SKM-1 treated with dmso at 0.1 percent for 144 hours (cell line): ENCODE results near the gene MTERF1.
"Not testable (repeated sequence)": the region's sequence is repeated elsewhere in the genome, so short reads cannot be mapped to it uniquely, and the experiment has no call there.

Experiments used
- DNase-seq: peaks from one replicate; lab custom pipeline; 2025; ENCODE audit not compliant: unreplicated experiment; lab: John Stamatoyannopoulos, UW

Gene MTERF1

GRCh38 chr7:91887336-91888213 lies 7.1 kb upstream of the MTERF1 start:
- not testable (repeated sequence) for DNase-seq

- no peak for DNase-seq
These were observed 3.3 kb upstream of the MTERF1 start for GRCh38 chr7:91883676-91884362.

GRCh38 chr7:91880016-91880412 lies 488 bp downstream of the MTERF1 start:
- no peak for DNase-seq

- DNase-seq = no peak
These were observed 3.9 kb downstream of the MTERF1 start for GRCh38 chr7:91876391-91877133.

- peak; percentile 6 for DNase-seq
These were observed 4.7 kb downstream of the MTERF1 start for GRCh38 chr7:91875851-91876250.

GRCh38 chr7:91872928-91873327 lies 7.6 kb downstream of the MTERF1 start:
- no peak for DNase-seq

GRCh38 chr7:91872069-91872468 lies 8.4 kb downstream of the MTERF1 start:
- DNase-seq = no peak

GRCh38 chr7:91869661-91870060 lies 10.8 kb downstream of the MTERF1 start:
- no peak for DNase-seq

- DNase-seq = no peak
These were observed 13.8 kb downstream of the MTERF1 start for GRCh38 chr7:91866599-91867148.

- no peak for DNase-seq
These were observed 15.0 kb downstream of the MTERF1 start for GRCh38 chr7:91865511-91865910.

- DNase-seq = not testable (repeated sequence)
These were observed 15.9 kb downstream of the MTERF1 start for GRCh38 chr7:91864604-91865003.

GRCh38 chr7:91864070-91864469 lies 16.4 kb downstream of the MTERF1 start:
- DNase-seq = no peak

GRCh38 chr7:91852263-91852741 lies 28.2 kb downstream of the MTERF1 start:
- peak; percentile 74 for DNase-seq

- DNase-seq = no peak
These were observed 30.0 kb downstream of the MTERF1 start for GRCh38 chr7:91850455-91850854.

GRCh38 chr7:91847876-91848588 lies 32.5 kb downstream of the MTERF1 start:
- peak; percentile 90 for DNase-seq

GRCh38 chr7:91847231-91847630 lies 33.3 kb downstream of the MTERF1 start:
- no peak for DNase-seq

- DNase-seq = no peak
These were observed 34.1 kb downstream of the MTERF1 start for GRCh38 chr7:91846436-91846835.

GRCh38 chr7:91843831-91844230 lies 36.7 kb downstream of the MTERF1 start:
- no peak for DNase-seq

GRCh38 chr7:91838439-91838838 lies 42.1 kb downstream of the MTERF1 start:
- DNase-seq = no peak

GRCh38 chr7:91837397-91838070 lies 43.0 kb downstream of the MTERF1 start:
- DNase-seq = no peak
